CD8-positive, alpha-beta memory T cell (primary cell): ENCODE results near the gene RAPGEF5. TPM values are rescaled to one million over a fixed set of nuclear protein-coding genes. Genes with fewer than 3 reads are reported as not detected.
A peak's percentile ranks its signal among the peaks of the same experiment; 100 is the strongest.

Source experiments
- CTCF ChIA-PET: fragments of 350-600 bp; sonication (Branson Sonifier 250); formaldehyde crosslinking; loops from one replicate; lab custom pipeline; 2021; ENCODE audit warnings: antibody characterized with exemption; lab: Charles Lee
- POLR2A ChIA-PET: fragments of 350-600 bp; sonication (Branson Sonifier 250); formaldehyde crosslinking; loops from one replicate; lab custom pipeline; 2021; ENCODE audit warnings: antibody characterized with exemption; lab: Charles Lee
- DNase-seq, 5 donors: peaks; one replicate each; pipeline versions ENCODE4 v3.0.0 to v3.0.0-alpha.2; 2020 to 2022; ENCODE audit warnings: mixed read lengths in 1 of 5
- H3K27ac ChIP-seq: one replicate; pipeline ENCODE4 v1.7.0; 2013; ENCODE audit warnings: low read depth, mild to moderate bottlenecking, low read length, moderate library complexity
- H3K27me3 ChIP-seq: 2 replicates; pipeline ENCODE4 v1.7.0; 2013; ENCODE audit warnings: low read length, mild to moderate bottlenecking; ENCODE audit not compliant: insufficient read depth, poor library complexity, severe bottlenecking
- H3K36me3 ChIP-seq: 2 replicates; pipeline ENCODE4 v1.7.0; 2013; ENCODE audit warnings: mild to moderate bottlenecking, low read length, moderate library complexity; ENCODE audit not compliant: insufficient read depth
- H3K4me1 ChIP-seq: 2 replicates; pipeline ENCODE4 v1.7.0; 2013; ENCODE audit warnings: mild to moderate bottlenecking, low read length, moderate library complexity; ENCODE audit not compliant: insufficient read depth
- H3K4me3 ChIP-seq: 2 replicates; pipeline ENCODE4 v1.7.0; 2013; ENCODE audit warnings: mild to moderate bottlenecking, low read length
- H3K9me3 ChIP-seq: 2 replicates; pipeline ENCODE4 v1.7.0; 2013; ENCODE audit warnings: mild to moderate bottlenecking, low read length
- H3K27ac Mint-ChIP-seq, 8 donors: one replicate each; pipeline ENCODE4 v1.8.0; 2020 to 2021; ENCODE audit warnings: mixed read lengths in 8 of 8, mild to moderate bottlenecking in 6 of 8, inconsistent platforms in 3 of 8, moderate library complexity in 3 of 8
- H3K27me3 Mint-ChIP-seq, 2 donors: one replicate each; pipeline ENCODE4 v1.8.0; 2020 to 2021; ENCODE audit warnings: mixed read lengths in 2 of 2, mild to moderate bottlenecking in 1 of 2, moderate library complexity in 1 of 2
- H3K36me3 Mint-ChIP-seq, 3 donors: one replicate each; pipeline ENCODE4 v1.8.0; 2020 to 2021; ENCODE audit warnings: mixed read lengths in 3 of 3, inconsistent platforms in 1 of 3, mild to moderate bottlenecking in 1 of 3
- H3K4me1 Mint-ChIP-seq, 3 donors: one replicate each; pipeline ENCODE4 v1.8.0; 2020 to 2021; ENCODE audit warnings: mixed read lengths in 3 of 3, inconsistent platforms in 1 of 3, mild to moderate bottlenecking in 1 of 3
- H3K4me3 Mint-ChIP-seq, 7 donors: one replicate each; pipeline ENCODE4 v1.8.0; 2020 to 2021; ENCODE audit warnings: mixed read lengths in 7 of 7, mild to moderate bottlenecking in 6 of 7, moderate library complexity in 4 of 7, inconsistent platforms in 2 of 7
- H3K9me3 Mint-ChIP-seq, 5 donors: one replicate each; pipeline ENCODE4 v1.8.0; 2020 to 2022; ENCODE audit warnings: mixed read lengths in 5 of 5, mild to moderate bottlenecking in 3 of 5, moderate library complexity in 2 of 5, inconsistent platforms in 1 of 5
- polyA plus RNA-seq: library from polyadenylated mRNA; unstranded; fragments of 300-500 nt; fragmentation: Illumina TruSeq; gene quantifications from one replicate; pipeline ENCODE4 v1.2.3, GENCODE V29; 2021
- total RNA-seq, 2 experiments: library from RNA; stranded (reverse); gene quantifications; one replicate each; pipeline ENCODE4 v1.2.3, GENCODE V29; 2021

Gene RAPGEF5
- total and polyA plus RNA-seq, 3 experiments from 2014 or later = 0.13 to 0.86 (median 0.50) TPM

- Histone ChIP-seq H3K4me1 (no peaks in the 10 kb centered on the region), H3K9me3 (no peaks in the 10 kb centered on the region), H3K36me3 (no peaks in the 10 kb centered on the region), H3K4me3 (no peak overlapping the region), H3K27ac (no peak overlapping the region), H3K27me3 (no peaks in the 10 kb centered on the region)
- no peaks in the 10 kb centered on the region for H3K36me3 Mint-ChIP-seq
- H3K27ac Mint-ChIP-seq = no peak overlapping the region
- CTCF ChIA-PET = interaction anchor here (1.4 kb wide), 1 partner anchor 18 kb away, joined by 3 read pairs; no protein-coding TSS in a partner anchor
- POLR2A ChIA-PET = no interaction called here
- no peaks in the 10 kb centered on the region for H3K9me3 Mint-ChIP-seq
- H3K27me3 Mint-ChIP-seq = peaks cover 15 to 32% of the 10 kb centered on the region in 2 donors
- no peak overlapping the region for H3K4me3 Mint-ChIP-seq
- no peak for DNase-seq
- H3K4me1 Mint-ChIP-seq = no peaks in the 10 kb centered on the region
These were observed 227.8 kb downstream of the RAPGEF5 start for GRCh38 chr7:22129166-22129565.

- H3K27ac ChIP-seq = no peak overlapping the region
- no peak for DNase-seq
- no peaks in the 10 kb centered on the region for H3K9me3 ChIP-seq
- Mint-ChIP-seq H3K27ac (no peak overlapping the region), H3K27me3 (peaks cover 15 to 30% of the 10 kb centered on the region in 2 donors), H3K4me1 (no peaks in the 10 kb centered on the region), H3K9me3 (no peaks in the 10 kb centered on the region), H3K4me3 (no peak overlapping the region), H3K36me3 (no peaks in the 10 kb centered on the region)
- no peaks in the 10 kb centered on the region for H3K36me3 ChIP-seq
- H3K4me3 ChIP-seq = no peak overlapping the region
- no peaks in the 10 kb centered on the region for H3K4me1 ChIP-seq
- ChIA-PET POLR2A (no interaction called here), CTCF (no interaction called here)
- H3K27me3 ChIP-seq = no peaks in the 10 kb centered on the region
These were observed 228.4 kb downstream of the RAPGEF5 start for GRCh38 chr7:22128528-22128920.

GRCh38 chr7:22127835-22128527 lies 229.0 kb downstream of the RAPGEF5 start:
- H3K27ac Mint-ChIP-seq = no peak overlapping the region
- CTCF ChIA-PET = no interaction called here

GRCh38 chr7:22125436-22125835 lies 231.5 kb downstream of the RAPGEF5 start:
- DNase-seq = no peak
- H3K9me3 Mint-ChIP-seq = no peaks in the 10 kb centered on the region
- H3K27ac Mint-ChIP-seq = no peak overlapping the region
- Histone ChIP-seq H3K4me1 (peaks cover 5% of the 10 kb centered on the region), H3K27me3 (no peaks in the 10 kb centered on the region), H3K36me3 (no peaks in the 10 kb centered on the region), H3K4me3 (no peak overlapping the region), H3K27ac (no peak overlapping the region), H3K9me3 (no peaks in the 10 kb centered on the region)
- no peaks in the 10 kb centered on the region for H3K36me3 Mint-ChIP-seq
- POLR2A ChIA-PET = no interaction called here
- CTCF ChIA-PET = no interaction called here
- H3K27me3 Mint-ChIP-seq = peaks cover 16 to 31% of the 10 kb centered on the region in 2 donors
- peaks cover 8 to 9% (median 9%) of the 10 kb centered on the region in 3 donors for H3K4me1 Mint-ChIP-seq
- no peak overlapping the region for H3K4me3 Mint-ChIP-seq

More at GRCh38 chr7:22127835-22128527, 229.0 kb downstream of the RAPGEF5 start:
- Histone ChIP-seq H3K27me3 (no peaks in the 10 kb centered on the region), H3K4me1 (no peaks in the 10 kb centered on the region), H3K4me3 (no peak overlapping the region), H3K36me3 (no peaks in the 10 kb centered on the region), H3K9me3 (no peaks in the 10 kb centered on the region), H3K27ac (no peak overlapping the region)
- Mint-ChIP-seq H3K4me1 (no peaks in the 10 kb centered on the region), H3K4me3 (no peak overlapping the region), H3K9me3 (no peaks in the 10 kb centered on the region), H3K27me3 (peaks cover 15 to 34% of the 10 kb centered on the region in 2 donors), H3K36me3 (no peaks in the 10 kb centered on the region)
- DNase-seq = no peak
- POLR2A ChIA-PET = no interaction called here

- DNase-seq = no peak
- no peaks in the 10 kb centered on the region for H3K27me3 ChIP-seq
- POLR2A ChIA-PET = no interaction called here
- Mint-ChIP-seq H3K4me3 (no peak overlapping the region), H3K4me1 (peaks cover 8 to 9% (median 9%) of the 10 kb centered on the region in 3 donors), H3K27me3 (peaks cover 18 to 27% of the 10 kb centered on the region in 2 donors), H3K27ac (no peak overlapping the region), H3K9me3 (no peaks in the 10 kb centered on the region), H3K36me3 (no peaks in the 10 kb centered on the region)
- CTCF ChIA-PET = no interaction called here
- no peak overlapping the region for H3K4me3 ChIP-seq
- H3K9me3 ChIP-seq = no peaks in the 10 kb centered on the region
- H3K4me1 ChIP-seq = peaks cover 5% of the 10 kb centered on the region
- no peak overlapping the region for H3K27ac ChIP-seq
- H3K36me3 ChIP-seq = no peaks in the 10 kb centered on the region
These were observed 232.0 kb downstream of the RAPGEF5 start for GRCh38 chr7:22124941-22125340.

- Mint-ChIP-seq H3K27me3 (peaks cover 15 to 26% of the 10 kb centered on the region in 2 donors), H3K36me3 (no peaks in the 10 kb centered on the region), H3K4me1 (peaks cover 8 to 9% (median 9%) of the 10 kb centered on the region in 3 donors), H3K9me3 (no peaks in the 10 kb centered on the region), H3K4me3 (no peak overlapping the region), H3K27ac (no peak overlapping the region)
- no peaks in the 10 kb centered on the region for H3K9me3 ChIP-seq
- H3K36me3 ChIP-seq = no peaks in the 10 kb centered on the region
- no peak for DNase-seq
- ChIA-PET CTCF (no interaction called here), POLR2A (no interaction called here)
- no peak overlapping the region for H3K27ac ChIP-seq
- H3K27me3 ChIP-seq = no peaks in the 10 kb centered on the region
- H3K4me3 ChIP-seq = no peak overlapping the region
- peaks cover 5% of the 10 kb centered on the region for H3K4me1 ChIP-seq
These were observed 233.8 kb downstream of the RAPGEF5 start for GRCh38 chr7:22123139-22123538.

GRCh38 chr7:22121702-22122474 lies 235.1 kb downstream of the RAPGEF5 start:
- Mint-ChIP-seq H3K4me1 (peaks cover 8 to 9% (median 9%) of the 10 kb centered on the region in 3 donors), H3K36me3 (no peaks in the 10 kb centered on the region), H3K27me3 (peaks cover 8 to 23% of the 10 kb centered on the region in 2 donors), H3K9me3 (no peaks in the 10 kb centered on the region), H3K4me3 (peak overlapping the region in 5 of 7 donors; percentile 8 to 54 (median 35)), H3K27ac (peak overlapping the region in 1 of 8 donors; percentile 20)
- H3K36me3 ChIP-seq = no peaks in the 10 kb centered on the region
- no peak overlapping the region for H3K27ac ChIP-seq
- ChIA-PET POLR2A (no interaction called here), CTCF (no interaction called here)
- H3K27me3 ChIP-seq = no peaks in the 10 kb centered on the region
- H3K4me3 ChIP-seq = peak overlapping the region; percentile 5
- H3K9me3 ChIP-seq = no peaks in the 10 kb centered on the region
- no peak for DNase-seq
- peaks cover 5% of the 10 kb centered on the region for H3K4me1 ChIP-seq

- CTCF ChIA-PET = no interaction called here
- Histone ChIP-seq H3K27ac (no peak overlapping the region), H3K9me3 (no peaks in the 10 kb centered on the region), H3K4me3 (no peak overlapping the region), H3K27me3 (peaks cover 4% of the 10 kb centered on the region), H3K4me1 (peaks cover 5% of the 10 kb centered on the region), H3K36me3 (no peaks in the 10 kb centered on the region)
- H3K27ac Mint-ChIP-seq = no peak overlapping the region
- H3K36me3 Mint-ChIP-seq = no peaks in the 10 kb centered on the region
- peaks cover 8 to 9% (median 9%) of the 10 kb centered on the region in 3 donors for H3K4me1 Mint-ChIP-seq
- no peak for DNase-seq
- H3K4me3 Mint-ChIP-seq = no peak overlapping the region
- POLR2A ChIA-PET = no interaction called here
- no peaks in the 10 kb centered on the region for H3K9me3 Mint-ChIP-seq
- peaks cover 6 to 33% of the 10 kb centered on the region in 2 donors for H3K27me3 Mint-ChIP-seq
These were observed 236.4 kb downstream of the RAPGEF5 start for GRCh38 chr7:22120391-22121053.
